H1 (cell line): ENCODE measurements around the gene XKR7. TPM values are rescaled to one million over a fixed set of nuclear protein-coding genes. Genes with fewer than 3 reads are reported as not detected.
A peak's percentile ranks its signal among the peaks of the same experiment; 100 is the strongest.

Experiments used
- CHD7 ChIP-seq: fragments of 300-600 bp; sonication (generic); IDR thresholded peaks from 2 replicates; pipeline ENCODE4 v1.7.1; 2012; ENCODE audit warnings: low read length, moderate library complexity, mild to moderate bottlenecking, inconsistent platforms; ENCODE audit not compliant: insufficient replicate concordance
- CREB1 ChIP-seq: IDR thresholded peaks from 2 replicates; pipeline ENCODE4 v1.6.1; 2012; ENCODE audit warnings: inconsistent platforms
- CTBP2 ChIP-seq: IDR thresholded peaks from 2 replicates; pipeline ENCODE4 v1.7.0; 2011; ENCODE audit warnings: borderline replicate concordance, mild to moderate bottlenecking, moderate library complexity, mixed read lengths, low read length; ENCODE audit not compliant: insufficient read depth, insufficient read length
- MAX ChIP-seq: IDR thresholded peaks from 2 replicates; pipeline ENCODE4 v1.6.1; 2012; ENCODE audit warnings: inconsistent platforms
- SIX5 ChIP-seq: IDR thresholded peaks from 2 replicates; pipeline ENCODE4 v1.6.1; 2011; ENCODE audit warnings: mild to moderate bottlenecking, low read depth, low read length
- SRF ChIP-seq: IDR thresholded peaks from 2 replicates; pipeline ENCODE4 v1.6.1; 2011; ENCODE audit warnings: mild to moderate bottlenecking, low read depth, low read length, moderate library complexity
- polyA plus RNA-seq, 7 experiments: library from polyadenylated mRNA; depleted of rRNA in 3 of 7; stranded (reverse) in 5 of 7; unstranded in 2 of 7; fragments of >200 nt in 5 of 7; fragments of 200-250 nt in 2 of 7; gene quantifications; 1 replicate in 5 of 7; 2 replicates in 1 of 7; 4 replicates in 1 of 7; pipeline versions ENCODE4 v1.2.1 to v1.2.3, GENCODE V29; 2011 to 2013; ENCODE audit warnings: missing spikeins in 2 of 7, mixed read lengths in 2 of 7
- total RNA-seq: library from RNA; stranded (reverse); fragmentation: NEBNext Ultra II Directional; extraction: Animal tissue kit (Norgen Biotek cat#: 25700); gene quantifications from 2 replicates; pipeline ENCODE4 v1.2.1, GENCODE V29; 2021

Gene XKR7
- total and polyA plus RNA-seq, 2 of the 8 experiments (the other 6 are each of a cell fraction or from before 2014, with no cell fraction given): 1.8 to 2.4 TPM

- TF ChIP-seq CHD7: no peak
- TF ChIP-seq SIX5: no peak
- 0 out of 2 replicates have a peak, but pooled peaks have one; percentile 10 for TF ChIP-seq CREB1
- no peak for TF ChIP-seq CTBP2
- TF ChIP-seq SRF: no peak
- TF ChIP-seq MAX: 0 out of 2 replicates have a peak, but pooled peaks have one; percentile 30
- TF ChIP-seq, all 59 proteins: peak for 8
Measured at GRCh38 chr20:31967830-31968249, at the start of gene XKR7 (continued).
